ENCODE results near the gene UBE2Q1.

DNA sequence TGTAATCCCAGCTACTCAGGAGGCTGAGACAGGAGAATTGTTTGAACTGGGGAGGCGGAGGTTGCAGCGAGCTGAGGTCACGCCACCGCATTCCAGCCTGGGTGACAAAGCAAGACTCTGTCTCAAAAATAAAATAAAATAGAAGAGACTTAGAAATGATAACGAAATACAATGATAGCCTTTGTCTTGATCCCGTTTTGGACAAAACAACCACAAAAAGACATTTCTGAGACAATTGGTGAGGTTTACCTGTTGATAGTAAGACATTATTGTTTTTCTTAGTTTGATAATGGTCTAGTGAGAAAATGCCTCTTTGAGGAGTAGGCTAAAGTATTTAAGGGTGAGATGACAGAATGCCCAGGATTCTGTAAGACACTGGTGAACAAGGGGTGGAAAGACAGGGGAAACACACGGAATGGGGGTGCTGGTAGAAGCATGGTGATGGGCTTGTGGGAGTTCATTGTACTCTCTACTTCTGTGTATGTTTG lies 44.4 kb downstream of the UBE2Q1 start:
- TF ChIP-seq, protein P1, sequence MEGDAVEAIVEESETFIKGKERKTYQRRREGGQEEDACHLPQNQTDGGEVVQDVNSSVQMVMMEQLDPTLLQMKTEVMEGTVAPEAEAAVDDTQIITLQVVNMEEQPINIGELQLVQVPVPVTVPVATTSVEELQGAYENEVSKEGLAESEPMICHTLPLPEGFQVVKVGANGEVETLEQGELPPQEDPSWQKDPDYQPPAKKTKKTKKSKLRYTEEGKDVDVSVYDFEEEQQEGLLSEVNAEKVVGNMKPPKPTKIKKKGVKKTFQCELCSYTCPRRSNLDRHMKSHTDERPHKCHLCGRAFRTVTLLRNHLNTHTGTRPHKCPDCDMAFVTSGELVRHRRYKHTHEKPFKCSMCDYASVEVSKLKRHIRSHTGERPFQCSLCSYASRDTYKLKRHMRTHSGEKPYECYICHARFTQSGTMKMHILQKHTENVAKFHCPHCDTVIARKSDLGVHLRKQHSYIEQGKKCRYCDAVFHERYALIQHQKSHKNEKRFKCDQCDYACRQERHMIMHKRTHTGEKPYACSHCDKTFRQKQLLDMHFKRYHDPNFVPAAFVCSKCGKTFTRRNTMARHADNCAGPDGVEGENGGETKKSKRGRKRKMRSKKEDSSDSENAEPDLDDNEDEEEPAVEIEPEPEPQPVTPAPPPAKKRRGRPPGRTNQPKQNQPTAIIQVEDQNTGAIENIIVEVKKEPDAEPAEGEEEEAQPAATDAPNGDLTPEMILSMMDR (IDR thresholded peaks at IDR 0.05): no peak
- TF ChIP-seq POLR2A (IDR thresholded peaks at IDR 0.05) (no peak), POLR2AphosphoS5 (IDR thresholded peaks at IDR 0.05) (no peak)
